ENCODE measurements around the gene IPMK.

DNA sequence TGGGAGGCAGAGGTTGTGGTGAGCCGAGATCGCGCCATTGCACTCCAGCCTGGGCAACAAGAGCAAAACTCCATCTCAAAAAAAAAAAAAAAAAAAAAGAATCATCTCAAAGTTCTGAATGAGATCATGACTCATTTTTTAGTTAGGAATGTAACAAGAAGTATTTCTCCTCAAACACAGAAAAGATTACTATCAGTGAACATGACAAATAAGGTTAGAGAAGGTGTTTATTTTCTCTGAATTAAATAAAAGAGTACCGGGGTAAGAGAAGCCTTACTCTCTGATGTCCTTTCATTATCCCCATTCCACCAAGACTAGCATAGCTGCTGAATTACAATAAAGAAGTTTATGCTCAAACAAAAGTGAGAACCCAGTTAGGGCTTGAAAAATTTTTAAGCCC lies 50.1 kb downstream of the IPMK start:
- TF ChIP-seq CTCF (IDR thresholded peaks at IDR 0.05) (no peak), POLR2A (IDR thresholded peaks at IDR 0.05) (no peak)

Data from uterus (tissue), 2 donors.